Osteocyte (in vitro differentiated cells): ENCODE results near the gene MEF2D. TPM values are rescaled to one million over a fixed set of nuclear protein-coding genes. Genes with fewer than 3 reads are reported as not detected.

Experiments used
- DNase-seq: peaks from one replicate; pipeline ENCODE4 v3.0.0; 2021; ENCODE audit warnings: mixed read lengths; ENCODE audit not compliant: unreplicated experiment; ENCODE audit errors: extremely low spot score
- H3K27ac Mint-ChIP-seq: one replicate; pipeline ENCODE4 v1.8.0; 2021; ENCODE audit warnings: mild to moderate bottlenecking, mixed read lengths; ENCODE audit not compliant: unreplicated experiment
- H3K27me3 Mint-ChIP-seq: one replicate; pipeline ENCODE4 v1.8.0; 2021; ENCODE audit warnings: mixed read lengths; ENCODE audit not compliant: unreplicated experiment
- H3K36me3 Mint-ChIP-seq: one replicate; pipeline ENCODE4 v1.8.0; 2021; ENCODE audit warnings: mixed read lengths; ENCODE audit not compliant: unreplicated experiment
- H3K4me1 Mint-ChIP-seq: one replicate; pipeline ENCODE4 v1.8.0; 2021; ENCODE audit warnings: mixed read lengths; ENCODE audit not compliant: unreplicated experiment
- H3K4me3 Mint-ChIP-seq: one replicate; pipeline ENCODE4 v1.8.0; 2021; ENCODE audit warnings: mild to moderate bottlenecking, moderate library complexity, mixed read lengths; ENCODE audit not compliant: unreplicated experiment
- H3K9me3 Mint-ChIP-seq: one replicate; pipeline ENCODE4 v1.8.0; 2021; ENCODE audit warnings: mixed read lengths; ENCODE audit not compliant: unreplicated experiment
- total RNA-seq: library from RNA; stranded (reverse); gene quantifications from 2 replicates; pipeline ENCODE4 v1.2.1, GENCODE V29; 2021
- TF ChIP-seq, protein P1 (sequence below): fragments of 200-600 bp; sonication (generic); IDR thresholded peaks from 2 replicates; pipeline ENCODE4 v1.5.0; 2021; ENCODE audit warnings: antibody characterized with exemption, mild to moderate bottlenecking, moderate library complexity

MEF2D gene
- total RNA-seq, 1 donor from 2014 or later = 45.8 TPM

DNA sequence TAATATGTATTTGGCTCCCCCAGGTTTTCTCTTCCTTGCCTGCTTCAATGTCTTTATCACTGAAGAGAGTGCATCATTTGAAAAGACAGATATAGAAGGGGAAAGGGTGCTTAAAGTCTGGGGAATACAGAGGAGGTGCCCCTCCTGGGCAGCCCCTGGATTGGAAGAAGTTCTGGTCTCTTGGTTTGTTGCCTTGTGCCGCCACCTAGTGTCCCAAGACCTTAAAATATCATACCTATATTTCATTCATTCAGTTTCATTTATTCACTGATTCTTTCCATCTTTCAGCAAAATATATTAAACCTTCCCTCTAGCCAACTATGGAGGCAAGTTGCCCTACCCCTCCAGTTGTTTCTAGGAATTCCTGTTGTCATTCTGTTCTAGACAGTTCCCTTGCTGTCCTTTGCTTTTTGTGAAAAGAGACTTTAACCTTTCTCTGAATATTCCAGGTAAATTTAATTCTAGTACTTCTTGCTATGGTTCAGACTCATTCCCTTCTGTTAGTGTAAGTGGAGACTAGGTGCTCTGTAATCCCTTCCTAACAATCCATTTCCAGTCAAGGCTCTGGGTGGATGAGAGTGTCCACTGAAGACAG lies 56.1 kb downstream of the MEF2D start:
- no peak overlapping the region for H3K27ac Mint-ChIP-seq
- peaks cover 74% of the 10 kb centered on the region for H3K27me3 Mint-ChIP-seq
- no peaks in the 10 kb centered on the region for H3K36me3 Mint-ChIP-seq
- TF ChIP-seq, protein P1, sequence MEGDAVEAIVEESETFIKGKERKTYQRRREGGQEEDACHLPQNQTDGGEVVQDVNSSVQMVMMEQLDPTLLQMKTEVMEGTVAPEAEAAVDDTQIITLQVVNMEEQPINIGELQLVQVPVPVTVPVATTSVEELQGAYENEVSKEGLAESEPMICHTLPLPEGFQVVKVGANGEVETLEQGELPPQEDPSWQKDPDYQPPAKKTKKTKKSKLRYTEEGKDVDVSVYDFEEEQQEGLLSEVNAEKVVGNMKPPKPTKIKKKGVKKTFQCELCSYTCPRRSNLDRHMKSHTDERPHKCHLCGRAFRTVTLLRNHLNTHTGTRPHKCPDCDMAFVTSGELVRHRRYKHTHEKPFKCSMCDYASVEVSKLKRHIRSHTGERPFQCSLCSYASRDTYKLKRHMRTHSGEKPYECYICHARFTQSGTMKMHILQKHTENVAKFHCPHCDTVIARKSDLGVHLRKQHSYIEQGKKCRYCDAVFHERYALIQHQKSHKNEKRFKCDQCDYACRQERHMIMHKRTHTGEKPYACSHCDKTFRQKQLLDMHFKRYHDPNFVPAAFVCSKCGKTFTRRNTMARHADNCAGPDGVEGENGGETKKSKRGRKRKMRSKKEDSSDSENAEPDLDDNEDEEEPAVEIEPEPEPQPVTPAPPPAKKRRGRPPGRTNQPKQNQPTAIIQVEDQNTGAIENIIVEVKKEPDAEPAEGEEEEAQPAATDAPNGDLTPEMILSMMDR = peak; percentile 55
- no peak overlapping the region for H3K4me3 Mint-ChIP-seq
- H3K9me3 Mint-ChIP-seq = no peaks in the 10 kb centered on the region
- DNase-seq = no peak
- peaks cover 3% of the 10 kb centered on the region for H3K4me1 Mint-ChIP-seq

DNA sequence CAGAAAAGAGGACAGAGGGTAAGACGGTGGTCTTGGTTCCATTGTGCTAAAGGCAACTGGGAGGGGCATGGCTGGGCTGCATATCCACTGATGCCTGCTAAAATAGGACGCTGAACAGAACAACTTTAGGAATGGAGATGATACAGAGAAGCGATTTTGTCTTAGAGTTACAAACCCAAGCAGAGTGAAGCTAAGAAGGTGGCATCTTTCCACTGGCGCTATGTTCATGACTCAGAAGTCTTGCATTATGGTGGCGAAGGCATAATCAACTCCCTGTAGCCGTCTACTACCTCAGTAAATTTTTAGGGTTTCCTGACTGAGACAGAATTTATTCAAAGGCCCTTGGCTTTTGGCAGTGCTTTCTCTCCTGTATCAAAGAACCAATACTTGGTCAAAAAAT lies 57.3 kb downstream of the MEF2D start:
- Mint-ChIP-seq H3K36me3 (no peaks in the 10 kb centered on the region), H3K27me3 (peaks cover 76% of the 10 kb centered on the region), H3K9me3 (no peaks in the 10 kb centered on the region), H3K27ac (no peak overlapping the region), H3K4me3 (no peak overlapping the region), H3K4me1 (peaks cover 3% of the 10 kb centered on the region)
- DNase-seq = no peak
- TF ChIP-seq, protein P1 = no peak

DNA sequence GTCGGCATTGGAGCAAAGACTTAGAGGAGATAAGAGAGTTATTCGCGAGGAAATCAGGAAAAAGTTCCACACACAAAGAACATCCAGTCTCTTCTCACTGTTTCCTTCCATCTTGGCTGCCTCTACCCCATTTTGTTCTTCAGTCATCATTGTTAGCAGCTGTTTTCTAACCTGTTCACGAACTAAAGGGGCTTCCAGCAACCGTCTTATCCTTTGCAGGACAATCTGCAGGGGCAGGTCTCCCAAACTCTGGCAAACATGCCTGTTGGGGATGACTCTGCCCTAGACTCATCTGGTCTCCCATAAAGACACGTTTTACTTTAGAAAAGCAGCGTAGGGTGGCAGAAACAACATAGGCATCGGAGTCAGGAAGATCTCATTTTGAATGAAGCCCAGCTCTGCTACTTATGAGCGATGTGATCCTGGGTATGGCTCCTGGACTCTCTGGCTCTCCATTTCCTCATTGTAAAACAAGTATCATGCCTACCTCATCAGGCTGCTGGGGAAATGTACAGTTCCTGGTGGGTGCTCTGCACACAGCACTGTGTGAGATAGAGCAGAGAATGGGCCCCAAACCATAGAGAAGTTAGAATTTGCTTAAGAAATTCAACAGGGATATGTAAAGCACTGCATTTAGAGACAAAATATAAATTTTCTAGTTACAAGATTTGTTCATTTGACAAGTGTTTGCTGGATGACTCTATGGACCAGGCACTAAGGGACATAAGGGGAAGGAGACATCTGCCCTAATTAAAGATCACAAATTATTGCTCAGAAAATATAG lies 59.7 kb downstream of the MEF2D start:
- Mint-ChIP-seq H3K27ac (no peak overlapping the region), H3K36me3 (peaks cover 3% of the 10 kb centered on the region), H3K9me3 (no peaks in the 10 kb centered on the region), H3K27me3 (peaks cover 83% of the 10 kb centered on the region), H3K4me1 (peaks cover 9% of the 10 kb centered on the region), H3K4me3 (no peak overlapping the region)
- TF ChIP-seq, protein P1 = no peak
- no peak for DNase-seq

DNA sequence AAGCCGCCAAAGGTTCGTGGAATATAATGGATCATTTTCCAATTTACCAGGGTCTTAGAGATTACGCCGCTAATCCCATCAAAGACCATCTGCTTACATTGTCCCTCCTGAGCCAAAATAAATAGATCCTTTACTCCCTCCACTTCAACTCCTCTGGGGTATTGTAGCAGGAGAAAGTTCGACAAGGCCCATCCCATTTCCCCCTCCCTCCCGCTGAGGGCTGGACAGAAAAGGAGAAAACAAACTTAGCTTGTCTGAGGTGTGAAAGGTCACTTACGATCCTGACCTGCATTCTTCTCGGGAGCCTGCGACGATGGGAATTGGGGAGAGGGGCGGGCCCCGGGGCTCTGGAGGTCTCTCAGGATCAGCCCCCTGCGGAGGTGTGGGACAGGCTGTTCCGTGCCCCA lies 60.8 kb downstream of the MEF2D start:
- Mint-ChIP-seq H3K4me1 (peaks cover 11% of the 10 kb centered on the region), H3K4me3 (no peak overlapping the region), H3K27me3 (peaks cover 84% of the 10 kb centered on the region), H3K36me3 (peaks cover 3% of the 10 kb centered on the region), H3K9me3 (no peaks in the 10 kb centered on the region), H3K27ac (no peak overlapping the region)
- TF ChIP-seq, protein P1 = no peak
- no peak for DNase-seq

DNA sequence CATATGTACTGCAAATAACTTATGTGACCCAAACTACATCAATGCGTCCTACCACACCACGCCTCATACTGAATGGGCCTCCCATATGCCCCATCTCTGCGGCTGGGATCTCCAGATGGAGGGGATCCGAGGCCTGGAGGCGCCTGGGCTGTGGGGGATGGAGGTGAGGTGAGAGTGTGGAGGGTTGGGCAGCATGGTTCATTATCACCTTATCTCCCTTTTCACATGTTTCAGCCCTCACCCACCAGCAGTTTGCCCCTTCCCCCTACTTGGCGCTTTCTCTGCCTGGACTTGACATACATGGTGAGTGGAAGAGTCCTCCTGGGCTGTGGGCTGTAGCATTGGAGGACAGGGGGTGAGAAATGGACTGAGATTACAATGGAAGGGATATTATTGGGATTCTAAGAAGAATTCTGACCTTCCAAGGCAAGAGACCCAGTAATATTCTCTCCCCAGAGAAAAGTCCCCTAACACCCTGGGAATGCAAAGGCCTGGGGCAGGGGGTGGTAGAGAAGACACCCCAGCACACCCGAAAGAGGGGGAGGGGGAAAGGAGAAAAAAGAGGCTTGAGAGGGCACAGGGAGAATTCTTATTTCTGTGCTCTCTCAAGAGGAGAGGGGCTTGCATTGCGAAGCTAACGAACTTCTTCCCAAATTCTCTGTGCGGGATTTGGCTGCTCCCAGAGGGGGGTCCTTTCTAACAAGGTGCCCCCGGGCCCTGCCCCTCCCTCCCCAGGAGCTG lies 61.4 kb downstream of the MEF2D start:
- Mint-ChIP-seq H3K27me3 (peaks cover 84% of the 10 kb centered on the region), H3K4me3 (no peak overlapping the region), H3K36me3 (peaks cover 3% of the 10 kb centered on the region), H3K27ac (no peak overlapping the region), H3K4me1 (peaks cover 11% of the 10 kb centered on the region), H3K9me3 (no peaks in the 10 kb centered on the region)
- TF ChIP-seq, protein P1 = no peak
- DNase-seq = no peak
